Ramos (cell line): ENCODE data around the gene NELFA.

ENCODE experiments used
- in situ Hi-C: fragments of 300-500 bp; cut with MboI; formaldehyde crosslinking; loops from one replicate; pipeline ENCODE4 v1.14.3; 2022; ENCODE audit warnings: low sequenced_read_pairs; ENCODE audit not compliant: unreplicated experiment

The NELFA gene

GRCh38 chr4:2008921-2009650, at the start of gene NELFA:
TSS of gene NELFA (minus strand) at chr4:2008974. CDS start at chr4:2008959, 15 bp downstream.
- in situ Hi-C loops, result no loop called here

- in situ Hi-C loops, result no loop called here
Observed at GRCh38 chr4:2057382-2058065, 48.8 kb upstream of the NELFA start.

- in situ Hi-C loops, result no loop called here
Observed at GRCh38 chr4:2054217-2054616, 45.4 kb upstream of the NELFA start.

GRCh38 chr4:2051086-2051485, 42.3 kb upstream of the NELFA start:
- in situ Hi-C loops, result no loop called here

- in situ Hi-C loops, result no loop called here
Observed at GRCh38 chr4:2049811-2050210, 41.0 kb upstream of the NELFA start.

- in situ Hi-C loops, result no loop called here
Observed at GRCh38 chr4:2049381-2049780, 40.6 kb upstream of the NELFA start.

- in situ Hi-C loops, result no loop called here
Observed at GRCh38 chr4:2048831-2049230, 40.1 kb upstream of the NELFA start.

- in situ Hi-C loops, result no loop called here
Observed at GRCh38 chr4:2047781-2048581, 39.2 kb upstream of the NELFA start.

GRCh38 chr4:2047031-2047660, 38.4 kb upstream of the NELFA start:
- in situ Hi-C loops, result no loop called here

GRCh38 chr4:2046031-2046961, 37.5 kb upstream of the NELFA start:
- in situ Hi-C loops, result no loop called here

- in situ Hi-C loops, result no loop called here
Observed at GRCh38 chr4:2045518-2045951, 36.8 kb upstream of the NELFA start.

- in situ Hi-C loops, result no loop called here
Observed at GRCh38 chr4:2044542-2045517, 36.1 kb upstream of the NELFA start.

GRCh38 chr4:2044119-2044485, 35.3 kb upstream of the NELFA start:
- in situ Hi-C loops, result no loop called here

- in situ Hi-C loops, result no loop called here
Observed at GRCh38 chr4:2043396-2044118, 34.8 kb upstream of the NELFA start.

GRCh38 chr4:2042947-2043395, 34.2 kb upstream of the NELFA start:
- in situ Hi-C loops, result no loop called here

- in situ Hi-C loops, result no loop called here
Observed at GRCh38 chr4:2042204-2042946, 33.6 kb upstream of the NELFA start.
